Heart left ventricle (tissue), 13 donors: ENCODE measurements around the gene DDX25.

ENCODE experiments used
- POLR2A ChIP-seq, 2 donors: fragments of 450-650 bp; IDR thresholded peaks; one replicate each; pipeline ENCODE4 v1.6.1; 2017; ENCODE audit warnings: antibody characterized with exemption in 2 of 2, mild to moderate bottlenecking in 2 of 2, moderate library complexity in 2 of 2
- TF ChIP-seq, protein P1 (sequence below), 12 donors: fragments of 200-600 bp; sonication (generic) in 4 of 12; IDR thresholded peaks; one replicate each; pipeline versions ENCODE4 v1.5.0 to v1.8.0; 2018 to 2022; ENCODE audit warnings: antibody characterized with exemption in 12 of 12, mild to moderate bottlenecking in 5 of 12
- donor health status: ischemic (EF 13 %, LVEDD 7.1; RV severe dilation, severe dysfunction).
- donor health status: DM: no; HTN: yes; CAD: no.
- donor health status: DM: no; HTN: no; CAD: no.
- donor health status: ischemic (EF 25% LVEDD 6.9; RV normal size, moderate dysfunction).
- donor health status: ischemic (EF 25% LVEDD 5.7; RV mildly dilated, moderate dysfunction).
- donor health status: ischemic (EF 35%, LVEDD 5.7; RV mildly dilated, moderate dysfunction).
- donor health status: nonischemic (EF 11% LVEDD 7.7; RV severe dilation, severe dysfunction).
- donor health status: DM: yes; HTN: yes; CAD: no.
- donor health status: PGD.
- donor health status: ischemic (EF 29% LVEDD 5.4; RV normal size, mild dysfunction).
- donor health status: nonischemic (EF 23%, LVEDD 6.1; RV moderate dilation, normal function).

GRCh38 chr11:125957618-125958332 lies 53.5 kb downstream of the DDX25 start:
- TF ChIP-seq, protein P1, sequence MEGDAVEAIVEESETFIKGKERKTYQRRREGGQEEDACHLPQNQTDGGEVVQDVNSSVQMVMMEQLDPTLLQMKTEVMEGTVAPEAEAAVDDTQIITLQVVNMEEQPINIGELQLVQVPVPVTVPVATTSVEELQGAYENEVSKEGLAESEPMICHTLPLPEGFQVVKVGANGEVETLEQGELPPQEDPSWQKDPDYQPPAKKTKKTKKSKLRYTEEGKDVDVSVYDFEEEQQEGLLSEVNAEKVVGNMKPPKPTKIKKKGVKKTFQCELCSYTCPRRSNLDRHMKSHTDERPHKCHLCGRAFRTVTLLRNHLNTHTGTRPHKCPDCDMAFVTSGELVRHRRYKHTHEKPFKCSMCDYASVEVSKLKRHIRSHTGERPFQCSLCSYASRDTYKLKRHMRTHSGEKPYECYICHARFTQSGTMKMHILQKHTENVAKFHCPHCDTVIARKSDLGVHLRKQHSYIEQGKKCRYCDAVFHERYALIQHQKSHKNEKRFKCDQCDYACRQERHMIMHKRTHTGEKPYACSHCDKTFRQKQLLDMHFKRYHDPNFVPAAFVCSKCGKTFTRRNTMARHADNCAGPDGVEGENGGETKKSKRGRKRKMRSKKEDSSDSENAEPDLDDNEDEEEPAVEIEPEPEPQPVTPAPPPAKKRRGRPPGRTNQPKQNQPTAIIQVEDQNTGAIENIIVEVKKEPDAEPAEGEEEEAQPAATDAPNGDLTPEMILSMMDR (IDR thresholded peaks at IDR 0.05), result no peak
- TF ChIP-seq POLR2A (IDR thresholded peaks at IDR 0.05), result no peak
